GM23338 (cell line): ENCODE data around the gene GTF2H1. TPM values are rescaled to one million over a fixed set of nuclear protein-coding genes. Genes with fewer than 3 reads are reported as not detected.

Source experiments
- microRNA-seq: library from miRNA; unstranded; fragments of <30 nt; microRNA quantifications from one replicate; pipeline ENCODE4, GENCODE V29; 2017
- polyA plus RNA-seq: library from polyadenylated mRNA; unstranded; fragments of >200 nt; fragmentation: Nextera tagmentation; extraction: Ambion mirVana; gene quantifications from 2 replicates; pipeline ENCODE4 v1.2.1, GENCODE V29; 2016
- small RNA-seq: library from RNA; depleted of rRNA; stranded (forward); fragments of <200 nt; gene quantifications from one replicate; pipeline ENCODE3, GENCODE V24; 2014; ENCODE audit warnings: low replicate concordance
- total RNA-seq: library from RNA; depleted of rRNA; stranded (reverse); fragments of >200 nt; shearing (Covaris generic); gene quantifications from 2 replicates; pipeline ENCODE4 v1.2.3, GENCODE V29; 2014; rRNA removed

Gene GTF2H1
- total and polyA plus RNA-seq, 2 experiments from 2014 or later = 16.5 to 43.6 TPM

Small RNA genes lying within 50 kb of the gene (microRNA-seq; reads per million reads assigned to microRNA genes)
- gene MIR3159 = not detected

Small RNA genes lying within 50 kb of the gene (small RNA-seq; reads per million reads assigned to genes)
- gene MIR3159 = not detected

Other genes starting within 250 kb of the GTF2H1 start
- 45.9 and 55.1 TPM in 2 replicates for gene SAAL1, start 216.5 kb upstream of the GTF2H1 start, total RNA-seq
- gene SAAL1, start 216.5 kb upstream of the GTF2H1 start, polyA plus RNA-seq = 54.6 and 61.0 TPM in 2 replicates
- gene MRGPRX3, start 190.0 kb upstream of the GTF2H1 start, total RNA-seq = not detected in 2 replicates
- not detected in 2 replicates for gene MRGPRX3, start 190.0 kb upstream of the GTF2H1 start, polyA plus RNA-seq
- not detected in 2 replicates for gene MRGPRX4, start 149.7 kb upstream of the GTF2H1 start, total RNA-seq
- gene MRGPRX4, start 149.7 kb upstream of the GTF2H1 start, polyA plus RNA-seq = not detected in 2 replicates
- not detected in 2 replicates for gene SAA4, start 85.8 kb upstream of the GTF2H1 start, total RNA-seq
- gene SAA4, start 85.8 kb upstream of the GTF2H1 start, polyA plus RNA-seq = not detected in 2 replicates
- gene SAA2, start 73.9 kb upstream of the GTF2H1 start, total RNA-seq = not detected in 2 replicates
- gene SAA2, start 73.9 kb upstream of the GTF2H1 start, polyA plus RNA-seq = not detected in 2 replicates
- gene SAA1, start 56.3 kb upstream of the GTF2H1 start, total RNA-seq = not detected in 2 replicates
- not detected in 2 replicates for gene SAA1, start 56.3 kb upstream of the GTF2H1 start, polyA plus RNA-seq
- gene HPS5, start 427 bp upstream of the GTF2H1 start, total RNA-seq = 16.2 and 18.6 TPM in 2 replicates
- gene HPS5, start 427 bp upstream of the GTF2H1 start, polyA plus RNA-seq = 9.4 and 11.5 TPM in 2 replicates
- 432 and 447 TPM in 2 replicates for gene LDHA, start 72.0 kb downstream of the GTF2H1 start, total RNA-seq
- 428 and 467 TPM in 2 replicates for gene LDHA, start 72.0 kb downstream of the GTF2H1 start, polyA plus RNA-seq
- gene LDHC, start 89.8 kb downstream of the GTF2H1 start, total RNA-seq = 0.24 TPM in 1 of 2 replicates, not detected in the other
- gene LDHC, start 89.8 kb downstream of the GTF2H1 start, polyA plus RNA-seq = 0.23 TPM in 1 of 2 replicates, not detected in the other
- gene LDHAL6A, start 133.3 kb downstream of the GTF2H1 start, total RNA-seq = 0.59 TPM in 1 of 2 replicates, not detected in the other
- gene LDHAL6A, start 133.3 kb downstream of the GTF2H1 start, polyA plus RNA-seq = 0.10 and 0.16 TPM in 2 replicates
- 74.9 and 102 TPM in 2 replicates for gene TSG101, start 204.4 kb downstream of the GTF2H1 start, total RNA-seq
- 53.7 and 59.4 TPM in 2 replicates for gene TSG101, start 204.4 kb downstream of the GTF2H1 start, polyA plus RNA-seq